Ectodermal cell (in vitro differentiated cells): Measurements from ENCODE around the gene ASS1.

Experiments used
- H3K27ac ChIP-seq: 2 replicates; pipeline ENCODE4 v1.7.0; 2013; ENCODE audit warnings: mild to moderate bottlenecking, low read depth, low read length; ENCODE audit not compliant: insufficient read depth, poor library complexity, severe bottlenecking
- H3K27me3 ChIP-seq: 2 replicates; pipeline ENCODE4 v1.7.0; 2013; ENCODE audit warnings: mild to moderate bottlenecking, low read length; ENCODE audit not compliant: insufficient read depth, control insufficient read depth, poor library complexity, severe bottlenecking
- H3K36me3 ChIP-seq: one replicate; pipeline ENCODE4 v1.7.0; 2013; ENCODE audit warnings: low read length; ENCODE audit not compliant: control insufficient read depth, insufficient read depth
- H3K4me1 ChIP-seq: one replicate; pipeline ENCODE4 v1.7.0; 2013; ENCODE audit warnings: low read length; ENCODE audit not compliant: control insufficient read depth, insufficient read depth
- H3K4me3 ChIP-seq: 2 replicates; pipeline ENCODE4 v1.7.0; 2013; ENCODE audit warnings: low read depth, low read length, control low read depth; ENCODE audit not compliant: insufficient read depth
- H3K9me3 ChIP-seq: 2 replicates; pipeline ENCODE4 v1.7.0; 2013; ENCODE audit warnings: mild to moderate bottlenecking, low read length, moderate library complexity; ENCODE audit not compliant: control insufficient read depth
- WGBS, 2 experiments: methylation state at CpG; one replicate each; pipeline ENCODE4 v1.1.7; 2013; ENCODE audit warnings: missing lambda C conversion rate in 2 of 2; 5-methylcytosine and 5-hydroxymethylcytosine counted together

Gene ASS1

DNA sequence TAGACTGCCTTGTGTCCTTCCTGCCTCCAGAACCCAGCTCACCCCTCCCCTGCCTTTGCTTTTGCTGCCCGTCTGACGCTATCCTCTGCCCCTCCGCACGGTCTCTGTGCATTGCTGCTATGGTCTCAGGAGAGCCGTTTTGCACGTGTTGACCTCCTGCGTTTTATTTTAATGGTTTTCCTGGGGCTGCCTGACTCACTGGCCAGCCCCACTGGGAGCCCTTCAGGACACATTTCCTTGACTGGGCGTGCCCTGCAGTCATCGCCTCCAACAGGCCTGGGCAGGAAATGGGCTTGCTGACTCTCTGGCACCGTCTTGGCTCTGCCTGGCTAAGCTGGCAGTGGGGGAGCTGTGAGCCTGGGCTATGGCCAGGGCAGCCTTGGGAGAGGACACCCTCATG, 17.9 kb upstream of the ASS1 start:
- Histone ChIP-seq H3K36me3 (no peaks in the 10 kb centered on the region), H3K4me1 (peaks cover 6% of the 10 kb centered on the region), H3K9me3 (no peaks in the 10 kb centered on the region), H3K4me3 (no peak overlapping the region), H3K27ac (no peak overlapping the region), H3K27me3 (peaks cover 3% of the 10 kb centered on the region)
- 81 to 84% methylated on average over 10 of the region's 10 CpGs for WGBS, 2 experiments

DNA sequence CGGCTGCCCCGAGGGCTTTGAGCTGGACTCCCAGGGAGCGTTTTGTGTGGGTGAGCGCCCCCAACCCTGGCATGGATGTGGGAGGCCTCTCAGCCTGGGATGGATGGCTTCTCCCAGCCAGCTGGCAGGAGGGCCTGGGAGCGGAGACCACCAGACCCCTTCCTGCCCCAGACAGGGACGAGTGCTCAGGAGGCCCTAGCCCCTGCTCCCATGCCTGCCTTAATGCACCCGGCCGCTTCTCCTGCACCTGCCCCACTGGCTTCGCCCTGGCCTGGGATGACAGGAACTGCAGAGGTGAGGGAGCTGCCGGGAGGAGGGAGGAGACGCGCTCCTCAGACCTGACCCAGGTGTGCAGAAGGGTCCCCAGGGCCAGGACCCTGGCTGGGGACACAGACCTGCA, 17.4 kb upstream of the ASS1 start:
- H3K27ac ChIP-seq = no peak overlapping the region

DNA sequence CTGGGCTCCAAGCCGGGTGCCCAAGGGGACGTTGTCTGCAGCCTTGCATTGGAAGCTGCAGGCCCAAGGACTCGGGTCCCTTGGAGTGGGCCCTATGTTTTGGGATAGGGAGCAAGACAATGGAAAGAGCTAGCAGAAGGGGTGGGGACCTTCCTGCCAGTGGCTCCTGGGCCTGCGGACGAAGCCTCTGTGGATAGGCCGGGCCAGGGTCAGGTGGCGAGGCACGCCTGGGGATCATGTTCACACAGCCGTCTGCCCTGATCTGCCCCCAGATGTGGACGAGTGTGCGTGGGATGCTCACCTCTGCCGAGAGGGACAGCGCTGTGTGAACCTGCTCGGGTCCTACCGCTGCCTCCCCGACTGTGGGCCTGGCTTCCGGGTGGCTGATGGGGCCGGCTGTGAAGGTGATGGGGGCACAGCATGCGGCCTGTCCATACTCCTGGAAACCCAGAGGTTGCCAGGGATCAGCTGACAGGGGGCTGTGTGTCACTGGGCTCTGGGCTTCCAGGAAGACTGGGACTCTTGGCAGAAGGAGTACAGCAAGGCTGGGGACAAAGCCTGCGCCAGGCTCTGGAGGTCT, 16.6 kb upstream of the ASS1 start:
- Histone ChIP-seq H3K4me1 (peaks cover 12% of the 10 kb centered on the region), H3K27ac (no peak overlapping the region), H3K36me3 (no peaks in the 10 kb centered on the region), H3K9me3 (no peaks in the 10 kb centered on the region), H3K27me3 (peaks cover 12% of the 10 kb centered on the region), H3K4me3 (no peak overlapping the region)
- 92% methylated on average over 20 of the region's 20 CpGs for WGBS, 2 experiments

More for the DNA sequence above, 17.4 kb upstream of the ASS1 start:
- H3K9me3 ChIP-seq = no peaks in the 10 kb centered on the region
- WGBS, 2 experiments = 93 to 94% methylated on average over 12 of the region's 12 CpGs
- no peaks in the 10 kb centered on the region for H3K36me3 ChIP-seq
- peaks cover 4% of the 10 kb centered on the region for H3K27me3 ChIP-seq
- peaks cover 4% of the 10 kb centered on the region for H3K4me1 ChIP-seq
- no peak overlapping the region for H3K4me3 ChIP-seq

DNA sequence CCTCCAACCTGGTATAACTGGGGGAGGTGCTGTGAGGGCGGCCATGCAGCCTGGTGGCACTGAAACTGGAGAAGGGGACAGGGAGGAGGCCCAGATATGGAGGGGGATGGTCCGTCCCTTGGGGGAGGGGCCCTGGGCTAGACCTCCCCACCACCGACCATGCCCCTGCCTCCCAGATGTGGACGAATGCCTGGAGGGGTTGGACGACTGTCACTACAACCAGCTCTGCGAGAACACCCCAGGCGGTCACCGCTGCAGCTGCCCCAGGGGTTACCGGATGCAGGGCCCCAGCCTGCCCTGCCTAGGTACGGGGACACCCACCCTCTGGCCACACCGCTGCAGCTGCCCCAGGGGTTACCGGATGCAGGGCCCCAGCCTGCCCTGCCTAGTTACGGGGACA, 15.4 kb upstream of the ASS1 start:
- peaks cover 24% of the 10 kb centered on the region for H3K27me3 ChIP-seq
- H3K27ac ChIP-seq = no peak overlapping the region
- no peaks in the 10 kb centered on the region for H3K36me3 ChIP-seq
- 91 to 92% methylated on average over 13 of the region's 13 CpGs for WGBS, 2 experiments
- no peak overlapping the region for H3K4me3 ChIP-seq
- H3K9me3 ChIP-seq = no peaks in the 10 kb centered on the region
- H3K4me1 ChIP-seq = peaks cover 12% of the 10 kb centered on the region

DNA sequence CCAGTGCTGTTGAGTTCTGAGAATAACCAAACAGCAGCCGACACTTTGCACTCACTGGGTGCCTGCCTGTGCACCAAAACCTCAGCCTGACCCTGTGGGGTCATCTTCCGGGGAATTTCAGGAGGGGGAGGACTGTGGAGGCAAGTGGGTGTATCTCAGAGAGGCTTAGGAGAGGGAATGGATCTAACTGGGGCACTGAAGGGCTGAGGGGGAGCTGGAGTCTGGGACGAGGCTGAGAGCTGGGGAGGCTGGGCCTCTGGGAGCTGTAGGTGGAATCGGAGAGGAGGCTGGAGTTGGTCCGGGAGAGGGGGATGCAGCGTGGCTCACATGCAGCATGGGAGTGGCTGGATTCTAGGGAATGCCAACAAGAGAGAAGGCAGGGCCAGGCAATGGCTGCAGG, 14.9 kb upstream of the ASS1 start:
- H3K27me3 ChIP-seq = peaks cover 28% of the 10 kb centered on the region
- H3K36me3 ChIP-seq = no peaks in the 10 kb centered on the region
- no peak overlapping the region for H3K27ac ChIP-seq
- H3K9me3 ChIP-seq = no peaks in the 10 kb centered on the region
- 92 to 94% methylated on average over 6 of the region's 6 CpGs for WGBS, 2 experiments
- H3K4me1 ChIP-seq = peaks cover 12% of the 10 kb centered on the region
- H3K4me3 ChIP-seq = no peak overlapping the region

DNA sequence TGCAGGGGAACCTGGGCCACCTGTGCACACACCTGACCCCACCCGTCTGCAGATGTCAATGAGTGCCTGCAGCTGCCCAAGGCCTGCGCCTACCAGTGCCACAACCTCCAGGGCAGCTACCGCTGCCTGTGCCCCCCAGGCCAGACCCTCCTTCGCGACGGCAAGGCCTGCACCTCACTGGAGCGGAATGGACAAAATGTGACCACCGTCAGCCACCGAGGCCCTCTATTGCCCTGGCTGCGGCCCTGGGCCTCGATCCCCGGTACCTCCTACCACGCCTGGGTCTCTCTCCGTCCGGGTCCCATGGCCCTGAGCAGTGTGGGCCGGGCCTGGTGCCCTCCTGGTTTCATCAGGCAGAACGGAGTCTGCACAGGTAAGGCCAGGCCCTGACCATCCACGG, 14.5 kb upstream of the ASS1 start:
- 96% methylated on average over 18 of the region's 18 CpGs for WGBS, 2 experiments
- peaks cover 12% of the 10 kb centered on the region for H3K4me1 ChIP-seq
- peaks cover 28% of the 10 kb centered on the region for H3K27me3 ChIP-seq
- H3K9me3 ChIP-seq = no peaks in the 10 kb centered on the region
- H3K27ac ChIP-seq = no peak overlapping the region
- H3K4me3 ChIP-seq = no peak overlapping the region
- H3K36me3 ChIP-seq = no peaks in the 10 kb centered on the region

DNA sequence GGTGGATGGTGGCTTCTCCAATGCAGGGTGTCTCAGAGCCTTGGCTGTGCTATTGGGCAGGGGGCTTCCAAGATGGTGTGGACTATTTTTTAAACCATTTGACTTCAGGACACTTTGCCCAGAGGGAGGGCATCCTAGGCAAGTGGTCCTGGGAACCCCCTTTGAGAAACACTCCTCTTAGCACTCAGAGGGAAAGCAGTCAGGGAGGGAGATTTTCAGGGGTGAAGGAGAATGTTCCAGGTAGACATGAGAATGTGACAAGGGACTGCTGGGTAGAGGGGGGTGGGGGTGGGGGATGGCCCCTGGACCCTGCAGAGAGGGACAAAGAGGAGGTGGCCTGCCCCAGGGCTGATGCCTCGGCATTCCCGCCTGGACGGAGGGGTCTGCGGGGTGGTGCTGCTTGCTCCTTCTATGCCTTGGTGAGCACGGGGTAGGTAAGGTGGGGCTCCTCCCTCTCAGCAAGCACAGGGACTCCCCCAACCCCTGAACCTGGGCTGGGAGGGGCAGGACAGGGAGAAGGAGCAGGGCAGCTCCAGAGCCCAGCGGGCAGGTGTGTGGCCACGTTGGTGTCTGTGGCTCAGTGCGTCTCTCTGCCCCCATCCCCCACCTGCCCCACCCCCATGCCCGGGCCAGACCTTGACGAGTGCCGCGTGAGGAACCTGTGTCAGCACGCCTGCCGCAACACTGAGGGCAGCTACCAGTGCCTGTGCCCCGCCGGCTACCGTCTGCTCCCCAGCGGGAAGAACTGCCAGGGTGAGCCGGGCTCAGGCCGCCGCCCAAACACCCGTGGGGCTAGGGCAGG, 13.8 kb upstream of the ASS1 start:
- WGBS, 2 experiments = 89 to 91% methylated on average over 22 of the region's 22 CpGs
- no peaks in the 10 kb centered on the region for H3K9me3 ChIP-seq
- H3K4me1 ChIP-seq = peaks cover 12% of the 10 kb centered on the region
- no peaks in the 10 kb centered on the region for H3K36me3 ChIP-seq
- H3K4me3 ChIP-seq = no peak overlapping the region
- H3K27me3 ChIP-seq = peaks cover 28% of the 10 kb centered on the region
- H3K27ac ChIP-seq = no peak overlapping the region

DNA sequence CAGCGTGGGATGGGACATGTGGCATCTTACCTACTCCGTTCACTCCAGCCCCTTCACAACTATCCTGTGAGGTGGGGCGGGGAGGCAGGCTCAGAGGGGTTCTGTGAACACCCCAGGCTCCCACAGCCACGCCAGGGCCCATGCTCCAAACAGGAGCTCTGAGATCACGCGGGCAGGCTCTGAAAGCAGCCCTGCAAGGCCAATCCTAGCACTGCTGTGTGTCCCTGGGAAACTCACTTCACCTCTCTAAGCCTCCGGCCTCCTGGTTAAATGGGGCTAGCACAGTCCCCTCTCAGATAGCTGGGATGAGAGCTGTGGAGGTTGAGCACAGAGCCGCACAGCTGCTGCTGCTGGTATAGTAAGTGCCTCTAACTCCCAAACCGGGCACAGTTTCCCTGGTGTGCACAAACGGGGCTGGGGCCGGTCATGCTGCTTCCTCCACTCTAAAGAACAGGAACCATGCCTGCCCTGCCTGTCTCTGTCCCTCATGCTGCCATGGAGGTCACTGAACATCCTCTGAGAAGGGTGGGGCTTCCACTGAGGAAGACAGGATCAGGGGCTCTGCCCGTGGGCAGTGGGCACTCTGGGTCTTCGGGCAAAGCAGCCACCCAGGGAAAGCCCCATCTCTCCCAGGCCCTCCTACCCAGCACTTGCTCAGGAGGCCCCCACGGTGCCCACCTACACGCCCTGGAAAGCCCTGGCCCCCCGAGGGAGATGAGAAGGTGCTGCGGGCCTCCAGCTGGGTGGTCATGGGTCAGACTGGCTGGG, 13.0 kb upstream of the ASS1 start:
- Histone ChIP-seq H3K27me3 (peaks cover 28% of the 10 kb centered on the region), H3K4me3 (no peak overlapping the region), H3K36me3 (no peaks in the 10 kb centered on the region), H3K27ac (no peak overlapping the region), H3K4me1 (peaks cover 12% of the 10 kb centered on the region), H3K9me3 (no peaks in the 10 kb centered on the region)
- 90 to 91% methylated on average over 17 of the region's 17 CpGs for WGBS, 2 experiments

DNA sequence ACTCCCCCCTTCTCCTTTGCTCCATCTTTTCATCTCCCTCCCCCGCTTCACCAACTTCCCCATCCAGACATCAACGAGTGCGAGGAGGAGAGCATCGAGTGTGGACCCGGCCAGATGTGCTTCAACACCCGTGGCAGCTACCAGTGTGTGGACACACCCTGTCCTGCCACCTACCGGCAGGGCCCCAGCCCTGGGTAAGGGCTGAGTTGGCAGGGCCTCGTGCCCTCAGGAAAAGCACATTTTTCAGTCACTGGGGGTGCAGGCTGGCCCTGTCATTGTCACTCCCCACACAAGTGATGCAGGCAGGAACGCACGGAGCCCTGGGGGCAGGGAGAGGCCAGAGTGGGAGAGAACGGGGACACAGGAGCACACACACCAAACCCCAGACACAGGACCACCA, 12.4 kb upstream of the ASS1 start:
- 83 to 84% methylated on average over 11 of the region's 11 CpGs for WGBS, 2 experiments
- Histone ChIP-seq H3K9me3 (no peaks in the 10 kb centered on the region), H3K36me3 (no peaks in the 10 kb centered on the region), H3K4me3 (no peak overlapping the region), H3K4me1 (peaks cover 12% of the 10 kb centered on the region), H3K27ac (no peak overlapping the region), H3K27me3 (peaks cover 28% of the 10 kb centered on the region)

DNA sequence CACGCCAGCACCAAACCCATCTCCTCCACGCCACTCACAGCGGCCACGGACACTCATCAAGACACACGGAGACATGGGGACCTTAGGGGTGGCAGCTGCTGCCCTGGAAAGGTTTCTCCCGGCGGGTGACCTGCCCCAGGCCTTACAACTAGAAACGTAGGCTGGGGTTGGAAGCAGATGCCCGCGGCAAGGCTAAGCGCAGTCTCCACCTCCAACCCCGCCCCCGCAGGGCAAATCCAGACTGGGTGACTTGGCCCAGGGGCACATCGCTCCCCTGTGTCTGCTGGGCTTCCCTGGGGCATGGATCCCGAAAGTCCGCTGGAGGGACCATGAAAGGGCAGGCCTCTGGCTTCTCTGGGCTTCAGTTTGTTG, 12.0 kb upstream of the ASS1 start:
- Histone ChIP-seq H3K4me3 (peak overlapping the region; percentile 36), H3K36me3 (no peaks in the 10 kb centered on the region), H3K4me1 (peaks cover 12% of the 10 kb centered on the region), H3K27ac (no peak overlapping the region), H3K9me3 (no peaks in the 10 kb centered on the region), H3K27me3 (peaks cover 28% of the 10 kb centered on the region)
- WGBS, 2 experiments = 63 to 65% methylated on average over 16 of the region's 16 CpGs
